Brain microvascular endothelial cell (primary cell): Measurements from ENCODE around the gene SLAMF6.
"Not testable (repeated sequence)": the region's sequence is repeated elsewhere in the genome, so short reads cannot be mapped to it uniquely, and the experiment has no call there.

Source experiments
- DNase-seq: peaks from one replicate; pipeline ENCODE4 v3.0.0-alpha.2; 2020
- H3K27ac ChIP-seq: fragments of 250-450 bp; sonication (Bioruptor Pico); 2 replicates; pipeline ENCODE4 v1.5.1; 2020; ENCODE audit warnings: mild to moderate bottlenecking, moderate library complexity
- H3K27me3 ChIP-seq: fragments of 250-450 bp; sonication (Bioruptor Pico); replicated peaks from 2 replicates; pipeline ENCODE4 v1.5.1; 2020; ENCODE audit warnings: mild to moderate bottlenecking
- H3K36me3 ChIP-seq: fragments of 250-450 bp; sonication (Bioruptor Pico); replicated peaks from 2 replicates; pipeline ENCODE4 v1.5.1; 2020; ENCODE audit warnings: mild to moderate bottlenecking
- H3K4me3 ChIP-seq: 2 replicates; pipeline ENCODE4 v1.5.1; 2011; ENCODE audit warnings: low read depth, mild to moderate bottlenecking, control low read depth, low read length, moderate library complexity
- in situ Hi-C: cut with HindIII; loops from 2 replicates; pipeline ENCODE4 v1.10.0; 2017; ENCODE audit warnings: low sequenced_read_pairs, low pct_ligation_motif_present
- TF ChIP-seq, protein P1 (sequence below): IDR thresholded peaks from 2 replicates; pipeline ENCODE4 v1.5.1; 2011; ENCODE audit warnings: low read depth, mild to moderate bottlenecking, moderate library complexity, low read length, control low read depth, inconsistent platforms; ENCODE audit errors: missing control alignments

SLAMF6 gene

DNA sequence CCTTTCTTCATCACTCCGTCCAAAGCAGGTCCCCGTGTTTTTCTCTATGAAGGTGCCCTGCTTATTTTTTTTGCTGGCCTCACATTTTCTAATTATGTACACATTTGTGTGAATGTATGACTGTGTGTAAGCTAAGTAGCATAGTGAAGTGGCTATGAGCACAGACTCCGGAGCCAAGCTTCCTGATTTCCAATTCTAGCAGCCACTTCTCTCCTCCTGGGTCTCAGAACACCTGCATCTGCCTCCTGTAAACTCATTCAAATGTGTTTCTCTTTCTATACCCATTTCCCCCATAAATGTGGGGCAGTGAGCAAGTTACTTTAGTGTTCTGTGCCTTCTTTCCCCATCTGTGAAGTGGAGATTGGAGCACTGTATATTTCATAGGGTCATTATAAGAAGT lies 2.1 kb downstream of the SLAMF6 start:
- no peaks in the 10 kb centered on the region for H3K36me3 ChIP-seq
- in situ Hi-C loops: no loop called here
- TF ChIP-seq, protein P1, sequence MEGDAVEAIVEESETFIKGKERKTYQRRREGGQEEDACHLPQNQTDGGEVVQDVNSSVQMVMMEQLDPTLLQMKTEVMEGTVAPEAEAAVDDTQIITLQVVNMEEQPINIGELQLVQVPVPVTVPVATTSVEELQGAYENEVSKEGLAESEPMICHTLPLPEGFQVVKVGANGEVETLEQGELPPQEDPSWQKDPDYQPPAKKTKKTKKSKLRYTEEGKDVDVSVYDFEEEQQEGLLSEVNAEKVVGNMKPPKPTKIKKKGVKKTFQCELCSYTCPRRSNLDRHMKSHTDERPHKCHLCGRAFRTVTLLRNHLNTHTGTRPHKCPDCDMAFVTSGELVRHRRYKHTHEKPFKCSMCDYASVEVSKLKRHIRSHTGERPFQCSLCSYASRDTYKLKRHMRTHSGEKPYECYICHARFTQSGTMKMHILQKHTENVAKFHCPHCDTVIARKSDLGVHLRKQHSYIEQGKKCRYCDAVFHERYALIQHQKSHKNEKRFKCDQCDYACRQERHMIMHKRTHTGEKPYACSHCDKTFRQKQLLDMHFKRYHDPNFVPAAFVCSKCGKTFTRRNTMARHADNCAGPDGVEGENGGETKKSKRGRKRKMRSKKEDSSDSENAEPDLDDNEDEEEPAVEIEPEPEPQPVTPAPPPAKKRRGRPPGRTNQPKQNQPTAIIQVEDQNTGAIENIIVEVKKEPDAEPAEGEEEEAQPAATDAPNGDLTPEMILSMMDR: no peak
- no peak overlapping the region for H3K27ac ChIP-seq
- H3K27me3 ChIP-seq: no peaks in the 10 kb centered on the region
- DNase-seq: no peak
- no peak overlapping the region for H3K4me3 ChIP-seq

DNA sequence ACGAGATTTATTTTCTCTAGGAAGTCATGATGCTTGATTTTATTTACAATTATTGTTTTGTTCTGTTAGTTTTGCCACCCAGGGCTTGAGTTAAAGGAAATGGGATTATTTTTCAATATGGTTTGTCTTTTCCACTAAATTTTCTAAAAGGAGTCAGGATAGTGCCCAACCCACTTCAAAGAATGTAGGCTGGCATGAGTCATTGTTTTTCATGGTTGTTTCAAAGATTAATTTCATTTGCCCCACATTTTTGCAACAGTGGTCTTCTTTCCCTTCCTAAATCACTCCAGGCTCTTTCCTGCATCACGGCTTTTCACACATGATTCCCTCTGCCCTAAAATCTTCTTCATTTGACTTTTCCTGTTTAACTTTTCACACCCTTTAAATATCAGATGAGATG lies 2.5 kb downstream of the SLAMF6 start:
- in situ Hi-C loops: no loop called here
- Histone ChIP-seq H3K36me3 (no peaks in the 10 kb centered on the region), H3K4me3 (no peak overlapping the region), H3K27me3 (no peaks in the 10 kb centered on the region), H3K27ac (no peak overlapping the region)
- no peak for DNase-seq
- TF ChIP-seq, protein P1: no peak

DNA sequence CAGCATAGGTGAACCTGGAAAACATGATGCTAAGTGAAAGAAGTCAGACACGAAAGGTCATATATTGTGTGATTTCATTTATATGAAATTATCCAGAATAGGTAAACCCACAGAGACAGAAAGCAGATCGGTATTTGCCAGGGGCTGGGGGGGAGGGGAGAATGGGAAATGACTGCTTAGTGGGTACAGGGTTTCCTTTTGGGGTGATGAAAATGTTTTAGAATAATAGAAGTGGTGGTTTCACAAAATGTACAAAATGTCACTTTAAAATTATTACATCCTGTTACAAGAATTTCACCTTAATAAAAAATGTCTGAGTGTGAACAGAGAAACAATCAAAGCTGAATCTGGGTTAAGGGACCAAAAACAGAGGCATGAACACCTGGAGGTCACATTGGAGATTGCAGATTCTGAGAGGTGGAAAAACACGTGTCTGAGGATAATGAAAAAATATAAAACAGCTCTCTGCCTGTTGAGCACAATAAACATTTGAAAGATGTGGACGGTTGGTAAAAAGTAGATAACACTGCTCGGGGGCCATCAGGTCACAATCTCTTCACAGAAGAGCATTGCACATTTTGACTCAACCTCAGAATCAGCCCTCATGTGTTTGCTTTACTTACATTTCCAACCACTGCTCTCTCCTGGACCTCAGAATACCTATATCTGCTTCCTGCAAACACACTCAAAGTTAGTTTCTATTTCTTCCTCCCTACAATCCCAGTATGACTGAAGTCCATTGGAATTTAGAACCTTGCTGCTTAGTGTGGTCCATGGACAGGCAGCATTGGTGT lies 3.2 kb downstream of the SLAMF6 start:
- Histone ChIP-seq H3K4me3 (no peak overlapping the region), H3K36me3 (no peaks in the 10 kb centered on the region), H3K27ac (no peak overlapping the region), H3K27me3 (no peaks in the 10 kb centered on the region)
- no peak for DNase-seq
- TF ChIP-seq, protein P1: no peak
- in situ Hi-C loops: no loop called here

DNA sequence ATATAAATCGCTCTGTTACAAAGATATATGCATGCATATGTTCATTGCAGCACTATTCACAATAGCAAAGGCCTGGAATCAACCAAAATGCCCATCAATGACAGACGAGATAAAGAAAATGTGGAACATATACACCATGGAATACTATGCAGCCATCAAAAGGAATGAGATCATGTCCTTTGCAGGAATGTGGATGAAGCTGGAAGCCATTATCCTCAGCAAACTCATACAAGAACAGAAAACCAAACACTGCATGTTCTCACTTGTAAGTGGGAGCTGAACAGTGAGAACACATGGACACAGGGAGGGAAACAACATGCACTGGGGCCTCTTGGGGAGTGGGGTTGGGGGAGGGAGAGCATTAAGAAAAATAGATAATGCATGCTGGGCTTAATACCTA lies 5.5 kb downstream of the SLAMF6 start:
- H3K27me3 ChIP-seq, H3K36me3 ChIP-seq, H3K4me3 ChIP-seq, H3K27ac ChIP-seq, in situ Hi-C loops, DNase-seq: not testable (repeated sequence)

DNA sequence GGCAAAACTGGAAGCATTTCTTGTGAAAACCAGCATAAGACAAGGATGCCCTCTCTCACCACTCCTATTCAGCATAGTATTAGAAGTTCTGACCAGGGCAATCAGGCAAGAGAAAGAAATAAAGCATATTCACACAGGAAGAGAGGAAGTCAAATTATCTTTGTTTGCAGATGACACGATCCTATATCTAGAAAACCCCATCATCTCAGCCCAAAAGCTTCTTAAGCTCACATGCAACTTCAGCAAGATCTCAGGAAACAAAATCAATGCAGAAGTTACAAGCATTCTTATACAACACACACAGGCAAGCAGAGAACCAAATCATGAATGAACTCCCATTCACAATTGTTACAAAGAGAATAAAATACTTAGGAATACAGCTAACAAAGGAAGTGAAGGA lies 7.1 kb downstream of the SLAMF6 start:
- H3K27me3 ChIP-seq, H3K27ac ChIP-seq, H3K36me3 ChIP-seq, DNase-seq, H3K4me3 ChIP-seq, in situ Hi-C loops: not testable (repeated sequence)

DNA sequence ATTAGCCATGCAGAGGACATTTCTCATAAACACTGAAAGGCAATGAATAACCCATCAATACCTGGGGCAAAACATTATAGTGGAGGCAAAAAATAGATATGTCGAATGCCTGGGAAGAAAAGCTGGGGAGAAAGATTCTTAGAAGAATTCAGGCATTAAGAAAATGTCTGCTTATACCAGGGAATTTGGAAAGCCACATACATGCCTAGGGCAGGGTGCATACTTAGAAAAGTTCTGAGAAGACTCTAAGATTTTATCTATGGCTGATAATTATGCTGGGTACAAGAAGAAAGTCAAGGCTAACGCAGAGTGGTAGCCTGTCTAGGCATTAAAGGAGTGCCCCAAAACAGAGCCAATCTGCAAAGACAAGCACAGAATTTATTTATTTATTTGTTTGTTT lies 18.4 kb downstream of the SLAMF6 start:
- no peaks in the 10 kb centered on the region for H3K27me3 ChIP-seq
- in situ Hi-C loops: no loop called here
- H3K27ac ChIP-seq: no peak overlapping the region
- no peak overlapping the region for H3K4me3 ChIP-seq
- DNase-seq: no peak
- H3K36me3 ChIP-seq: no peaks in the 10 kb centered on the region
- TF ChIP-seq, protein P1: no peak

DNA sequence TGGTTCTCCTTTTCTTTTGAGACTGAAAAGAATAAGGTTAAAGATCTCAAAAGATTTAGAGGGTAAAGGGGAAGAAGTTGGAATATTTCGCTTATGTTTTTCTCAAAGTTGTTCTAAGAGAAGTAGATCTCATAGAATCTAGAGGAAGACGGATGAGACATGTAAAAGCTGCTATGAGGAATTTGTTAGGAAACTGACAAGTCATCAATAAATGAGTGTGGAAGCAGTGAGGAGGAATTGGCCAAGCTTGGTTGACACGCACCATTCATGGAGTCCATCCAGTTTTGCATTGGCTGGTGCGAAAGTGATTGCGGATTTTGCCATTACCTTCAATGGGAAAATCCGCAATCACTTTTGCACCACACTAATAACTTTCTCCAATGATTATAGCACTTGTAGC lies 20.0 kb downstream of the SLAMF6 start:
- no peak overlapping the region for H3K27ac ChIP-seq
- no peaks in the 10 kb centered on the region for H3K27me3 ChIP-seq
- no peaks in the 10 kb centered on the region for H3K36me3 ChIP-seq
- in situ Hi-C loops: no loop called here
- H3K4me3 ChIP-seq: no peak overlapping the region
- TF ChIP-seq, protein P1: no peak
- DNase-seq: no peak
